ENCODE results near the gene PDE4B.

DNA sequence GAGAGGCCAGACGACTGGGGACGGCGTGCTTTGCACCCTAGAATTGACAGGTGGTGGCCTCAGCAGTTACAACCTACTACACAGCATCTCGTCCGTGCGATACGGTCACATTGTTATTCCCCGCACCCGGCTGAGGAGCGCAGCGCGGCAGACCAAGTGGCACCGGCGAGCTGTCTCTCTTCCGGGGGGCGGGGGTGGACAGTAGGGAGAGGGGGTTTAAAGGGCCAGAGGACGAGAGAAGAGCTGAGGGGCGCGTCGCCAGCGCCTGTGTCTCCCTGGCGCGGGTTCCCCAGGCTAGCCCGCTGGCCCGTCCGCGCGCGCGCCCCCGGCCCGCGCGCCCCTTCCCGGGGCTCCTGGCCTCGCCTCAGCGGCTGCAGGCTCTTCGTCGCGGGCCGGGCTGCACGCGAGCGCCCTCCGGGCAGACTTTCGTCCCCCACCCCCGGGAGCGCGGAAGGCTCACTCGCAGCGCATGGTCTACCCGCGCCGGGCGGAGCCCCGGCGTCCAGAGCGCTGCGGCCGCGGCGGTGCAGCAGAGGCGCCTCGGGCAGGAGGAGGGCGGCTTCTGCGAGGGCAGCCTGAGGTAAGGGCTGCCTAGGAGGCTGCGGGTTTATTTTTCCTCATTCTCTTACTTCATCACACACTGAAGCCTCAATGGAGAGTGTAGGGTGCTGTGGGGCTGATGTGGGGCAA lies at the start of gene PDE4B:
- TF ChIP-seq, protein P1, sequence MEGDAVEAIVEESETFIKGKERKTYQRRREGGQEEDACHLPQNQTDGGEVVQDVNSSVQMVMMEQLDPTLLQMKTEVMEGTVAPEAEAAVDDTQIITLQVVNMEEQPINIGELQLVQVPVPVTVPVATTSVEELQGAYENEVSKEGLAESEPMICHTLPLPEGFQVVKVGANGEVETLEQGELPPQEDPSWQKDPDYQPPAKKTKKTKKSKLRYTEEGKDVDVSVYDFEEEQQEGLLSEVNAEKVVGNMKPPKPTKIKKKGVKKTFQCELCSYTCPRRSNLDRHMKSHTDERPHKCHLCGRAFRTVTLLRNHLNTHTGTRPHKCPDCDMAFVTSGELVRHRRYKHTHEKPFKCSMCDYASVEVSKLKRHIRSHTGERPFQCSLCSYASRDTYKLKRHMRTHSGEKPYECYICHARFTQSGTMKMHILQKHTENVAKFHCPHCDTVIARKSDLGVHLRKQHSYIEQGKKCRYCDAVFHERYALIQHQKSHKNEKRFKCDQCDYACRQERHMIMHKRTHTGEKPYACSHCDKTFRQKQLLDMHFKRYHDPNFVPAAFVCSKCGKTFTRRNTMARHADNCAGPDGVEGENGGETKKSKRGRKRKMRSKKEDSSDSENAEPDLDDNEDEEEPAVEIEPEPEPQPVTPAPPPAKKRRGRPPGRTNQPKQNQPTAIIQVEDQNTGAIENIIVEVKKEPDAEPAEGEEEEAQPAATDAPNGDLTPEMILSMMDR (conservative IDR thresholded peaks at IDR 0.05; ENCODE audit: low read length) = no peak
- TF ChIP-seq EZH2phosphoT487 (IDR thresholded peaks at IDR 0.05; ENCODE audit: borderline replicate concordance, low read depth, low read length) = no peak
